Measurements from ENCODE around the gene FGF21. TPM values are rescaled to one million over a fixed set of nuclear protein-coding genes. Genes with fewer than 3 reads are reported as not detected.

FGF21 gene
- total RNA-seq, 1 experiment from 2014 or later = 3.0 TPM

GRCh38 chr19:48802623-48803022, 47.3 kb downstream of the FGF21 start:
- CTCF ChIA-PET = interaction anchor here (0.6 kb wide), 1 partner anchor 56 kb away, joined by 4 read pairs; no protein-coding TSS in a partner anchor
- no peaks in the 10 kb centered on the region for H3K9me3 ChIP-seq

GRCh38 chr19:48804496-48804895, 49.2 kb downstream of the FGF21 start:
- POLR2A ChIA-PET = no interaction called here
- H3K4me1 Mint-ChIP-seq (ENCODE audit: low read depth, unreplicated experiment) = peaks cover 22% of the 10 kb centered on the region
- intact Hi-C loops (cut with micrococcal nuclease; ENCODE audit: unreplicated experiment) = no loop called here

More at GRCh38 chr19:48802623-48803022, 47.3 kb downstream of the FGF21 start:
- no peaks in the 10 kb centered on the region for H3K9me3 Mint-ChIP-seq (ENCODE audit: unreplicated experiment)
- H3K27ac Mint-ChIP-seq (ENCODE audit: unreplicated experiment) = no peak overlapping the region
- H3K4me1 Mint-ChIP-seq (ENCODE audit: low read depth, unreplicated experiment) = peaks cover 11% of the 10 kb centered on the region
- intact Hi-C loops (cut with micrococcal nuclease; ENCODE audit: unreplicated experiment) = no loop called here
- no peak for DNase-seq
- POLR2A ChIA-PET = no interaction called here
- Histone ChIP-seq H3K27me3 (replicated peaks; ENCODE audit: control insufficient read depth, insufficient read depth, low read length) (no peaks in the 10 kb centered on the region), H3K4me1 (peaks cover 10% of the 10 kb centered on the region), H3K4me3 (ENCODE audit: low read depth, low read length) (no peak overlapping the region), H3K36me3 (ENCODE audit: control insufficient read depth, insufficient read depth, low read length) (no peaks in the 10 kb centered on the region)
- TF ChIP-seq CTCF (IDR thresholded peaks at IDR 0.05; ENCODE audit: insufficient read depth in 1 of 2, low read depth in 1 of 2, low read length in 1 of 2, severe bottlenecking in 1 of 2, unreplicated experiment in 1 of 2) = no peak
- H3K27me3 Mint-ChIP-seq (ENCODE audit: insufficient read depth, unreplicated experiment) = no peaks in the 10 kb centered on the region
- BruUV-seq (replicated peaks) = no TSS peak
- no peak overlapping the region for H3K4me3 Mint-ChIP-seq (ENCODE audit: unreplicated experiment)
- peaks cover 34% of the 10 kb centered on the region for H3K36me3 Mint-ChIP-seq (ENCODE audit: insufficient read depth, unreplicated experiment)

GRCh38 chr19:48805452-48805851, 50.1 kb downstream of the FGF21 start:
- BruUV-seq (replicated peaks) = no TSS peak
- intact Hi-C loops (cut with micrococcal nuclease; ENCODE audit: unreplicated experiment) = no loop called here
- ChIA-PET CTCF (no interaction called here), POLR2A (no interaction called here)
- Histone ChIP-seq H3K4me1 (peaks cover 22% of the 10 kb centered on the region), H3K4me3 (ENCODE audit: low read depth, low read length) (no peak overlapping the region), H3K27me3 (replicated peaks; ENCODE audit: control insufficient read depth, insufficient read depth, low read length) (no peaks in the 10 kb centered on the region), H3K36me3 (ENCODE audit: control insufficient read depth, insufficient read depth, low read length) (no peaks in the 10 kb centered on the region), H3K9me3 (no peaks in the 10 kb centered on the region)
- Mint-ChIP-seq H3K27me3 (ENCODE audit: insufficient read depth, unreplicated experiment) (no peaks in the 10 kb centered on the region), H3K36me3 (ENCODE audit: insufficient read depth, unreplicated experiment) (peaks cover 44% of the 10 kb centered on the region), H3K4me3 (ENCODE audit: unreplicated experiment) (no peak overlapping the region), H3K9me3 (ENCODE audit: unreplicated experiment) (no peaks in the 10 kb centered on the region), H3K4me1 (ENCODE audit: low read depth, unreplicated experiment) (peaks cover 30% of the 10 kb centered on the region), H3K27ac (ENCODE audit: unreplicated experiment) (peak overlapping the region; percentile 39)
- no peak for DNase-seq
- no peak for TF ChIP-seq CTCF (IDR thresholded peaks at IDR 0.05; ENCODE audit: insufficient read depth in 1 of 2, low read depth in 1 of 2, low read length in 1 of 2, severe bottlenecking in 1 of 2, unreplicated experiment in 1 of 2)

More at GRCh38 chr19:48804496-48804895, 49.2 kb downstream of the FGF21 start:
- Histone ChIP-seq H3K4me3 (ENCODE audit: low read depth, low read length) (no peak overlapping the region), H3K9me3 (no peaks in the 10 kb centered on the region), H3K27me3 (replicated peaks; ENCODE audit: control insufficient read depth, insufficient read depth, low read length) (no peaks in the 10 kb centered on the region), H3K36me3 (ENCODE audit: control insufficient read depth, insufficient read depth, low read length) (no peaks in the 10 kb centered on the region), H3K4me1 (peaks cover 15% of the 10 kb centered on the region)
- peak overlapping the region; percentile 39 for H3K27ac Mint-ChIP-seq (ENCODE audit: unreplicated experiment)
- no TSS peak for BruUV-seq (replicated peaks)
- CTCF ChIA-PET = interaction anchor here (1.4 kb wide), 1 partner anchor 9 kb away, joined by 6 read pairs; no protein-coding TSS in a partner anchor
- no peak overlapping the region for H3K4me3 Mint-ChIP-seq (ENCODE audit: unreplicated experiment)
- no peaks in the 10 kb centered on the region for H3K9me3 Mint-ChIP-seq (ENCODE audit: unreplicated experiment)
- DNase-seq = no peak
- peaks cover 36% of the 10 kb centered on the region for H3K36me3 Mint-ChIP-seq (ENCODE audit: insufficient read depth, unreplicated experiment)
- no peaks in the 10 kb centered on the region for H3K27me3 Mint-ChIP-seq (ENCODE audit: insufficient read depth, unreplicated experiment)
- no peak for TF ChIP-seq CTCF (IDR thresholded peaks at IDR 0.05; ENCODE audit: insufficient read depth in 1 of 2, low read depth in 1 of 2, low read length in 1 of 2, severe bottlenecking in 1 of 2, unreplicated experiment in 1 of 2)
